CD4-positive, alpha-beta T cell treated with Interleukin-10 for 1 hour (primary cell): ENCODE results near the gene GAS1.

Experiments used
- DNase-seq: peaks from one replicate; pipeline ENCODE4 v3.0.0-alpha.2; 2020

The GAS1 gene

GRCh38 chr9:86921151-86921923, 26.0 kb downstream of the GAS1 start:
- DNase-seq: no peak

GRCh38 chr9:86918556-86918955, 28.8 kb downstream of the GAS1 start:
- no peak for DNase-seq

GRCh38 chr9:86912210-86912609, 35.1 kb downstream of the GAS1 start:
- DNase-seq: no peak

GRCh38 chr9:86909388-86909787, 37.9 kb downstream of the GAS1 start:
- DNase-seq: no peak

GRCh38 chr9:86908261-86908660, 39.0 kb downstream of the GAS1 start:
- DNase-seq: no peak

GRCh38 chr9:86907346-86907745, 40.0 kb downstream of the GAS1 start:
- DNase-seq: no peak

GRCh38 chr9:86903734-86904085, 43.6 kb downstream of the GAS1 start:
- DNase-seq: no peak

- DNase-seq: no peak
These were observed 44.1 kb downstream of the GAS1 start for GRCh38 chr9:86902991-86903733.

- DNase-seq: no peak
These were observed 44.7 kb downstream of the GAS1 start for GRCh38 chr9:86902586-86902985.

- no peak for DNase-seq
These were observed 45.1 kb downstream of the GAS1 start for GRCh38 chr9:86902176-86902575.

GRCh38 chr9:86901511-86901910, 45.8 kb downstream of the GAS1 start:
- DNase-seq: no peak
